Vagina (tissue), 2 donors: ENCODE results near the gene TMEM89. TPM values are rescaled to one million over a fixed set of nuclear protein-coding genes. Genes with fewer than 3 reads are reported as not detected.

Experiments used
- DNase-seq, 2 donors: peaks; one replicate each; pipeline ENCODE4 v3.0.0-alpha.2; 2017; ENCODE audit errors: extremely low spot score in 2 of 2
- H3K27ac ChIP-seq: fragments of 200-600 bp; sonication (generic); one replicate; pipeline ENCODE4 v1.5.1; 2019
- H3K27me3 ChIP-seq: fragments of 200-600 bp; sonication (generic); one replicate; pipeline ENCODE4 v1.5.1; 2019
- H3K36me3 ChIP-seq, 2 donors: fragments of 200-600 bp; sonication (generic); one replicate each; pipeline ENCODE4 v1.5.1; 2017 to 2019
- H3K4me1 ChIP-seq: fragments of 200-600 bp; sonication (generic); one replicate; pipeline ENCODE4 v1.5.1; 2019
- H3K4me3 ChIP-seq, 2 donors: fragments of 200-600 bp; sonication (generic); 1 replicate in 1 of 2; 2 replicates in 1 of 2; pipeline ENCODE4 v1.5.1; 2016 to 2019
- H3K9me3 ChIP-seq: fragments of 200-600 bp; sonication (generic); one replicate; pipeline ENCODE4 v1.5.1; 2019
- CTCF ChIP-seq, 3 experiments: fragments of 450-650 bp in 2 of 3; fragments of 200-600 bp in 1 of 3; sonication (generic) in 1 of 3; IDR thresholded peaks; one replicate each; pipeline ENCODE4 v1.5.1; 2017 to 2019; ENCODE audit warnings: antibody characterized with exemption in 3 of 3, mild to moderate bottlenecking in 2 of 3, moderate library complexity in 2 of 3
- POLR2A ChIP-seq, 2 donors: fragments of 450-650 bp; IDR thresholded peaks; one replicate each; pipeline ENCODE4 v1.6.1; 2017; ENCODE audit warnings: antibody characterized with exemption in 2 of 2, mild to moderate bottlenecking in 2 of 2, moderate library complexity in 2 of 2
- POLR2AphosphoS5 ChIP-seq, 2 donors: sonication (generic); formaldehyde crosslinking; IDR thresholded peaks; one replicate each; pipeline ENCODE4 v1.9.0; 2017; ENCODE audit warnings: antibody characterized with exemption in 2 of 2, mild to moderate bottlenecking in 2 of 2, low read depth in 1 of 2; ENCODE audit not compliant: insufficient read depth in 1 of 2
- intact Hi-C: fragments of 100-400 bp; cut with DNase I; formaldehyde crosslinking; loops from one replicate; pipeline ENCODE4 v1.15.1; 2023
- total RNA-seq: library from RNA; depleted of rRNA; stranded (reverse); fragments of >200 nt; gene quantifications from one replicate; pipeline ENCODE4 v1.2.3, GENCODE V29; 2016

TMEM89 gene
- total RNA-seq, 1 donor from 2014 or later, result not detected

- TF ChIP-seq POLR2AphosphoS5 (IDR thresholded peaks at IDR 0.05; ENCODE audit: insufficient read depth in 1 of 2, low read depth in 1 of 2), result no peak
- TF ChIP-seq POLR2A (IDR thresholded peaks at IDR 0.05), result no peak
- no peak for TF ChIP-seq CTCF (IDR thresholded peaks at IDR 0.05)
- H3K36me3 ChIP-seq, result peaks cover 0 to 25% of the 10 kb centered on the region in 2 donors
Measured at GRCh38 chr3:48585411-48585810, 36.2 kb downstream of the TMEM89 start.

GRCh38 chr3:48584836-48585235, 36.7 kb downstream of the TMEM89 start:
- H3K27me3 ChIP-seq, result no peaks in the 10 kb centered on the region
- intact Hi-C loops, result no loop called here
- H3K4me3 ChIP-seq, result no peak overlapping the region
- H3K27ac ChIP-seq, result no peak overlapping the region
- H3K9me3 ChIP-seq, result no peaks in the 10 kb centered on the region
- peaks cover 0 to 25% of the 10 kb centered on the region in 2 donors for H3K36me3 ChIP-seq
- TF ChIP-seq POLR2A (IDR thresholded peaks at IDR 0.05) (no peak), POLR2AphosphoS5 (IDR thresholded peaks at IDR 0.05; ENCODE audit: insufficient read depth in 1 of 2, low read depth in 1 of 2) (no peak), CTCF (IDR thresholded peaks at IDR 0.05) (no peak)
- DNase-seq, result no peak
- H3K4me1 ChIP-seq, result no peaks in the 10 kb centered on the region

More at GRCh38 chr3:48585411-48585810, 36.2 kb downstream of the TMEM89 start:
- H3K27ac ChIP-seq, result no peak overlapping the region
- no peaks in the 10 kb centered on the region for H3K9me3 ChIP-seq
- DNase-seq, result no peak
- intact Hi-C loops, result no loop called here
- no peaks in the 10 kb centered on the region for H3K27me3 ChIP-seq
- no peak overlapping the region for H3K4me3 ChIP-seq
- H3K4me1 ChIP-seq, result no peaks in the 10 kb centered on the region

- H3K27me3 ChIP-seq, result no peaks in the 10 kb centered on the region
- no peak for TF ChIP-seq POLR2A (IDR thresholded peaks at IDR 0.05)
- no peak for TF ChIP-seq POLR2AphosphoS5 (IDR thresholded peaks at IDR 0.05; ENCODE audit: insufficient read depth in 1 of 2, low read depth in 1 of 2)
- TF ChIP-seq CTCF (IDR thresholded peaks at IDR 0.05), result no peak
- H3K9me3 ChIP-seq, result no peaks in the 10 kb centered on the region
- no peak overlapping the region for H3K4me3 ChIP-seq
- intact Hi-C loops, result no loop called here
- DNase-seq, result no peak
- no peaks in the 10 kb centered on the region for H3K4me1 ChIP-seq
- H3K27ac ChIP-seq, result no peak overlapping the region
- H3K36me3 ChIP-seq, result peaks cover 0 to 28% of the 10 kb centered on the region in 2 donors
Measured at GRCh38 chr3:48581621-48582481, 39.7 kb downstream of the TMEM89 start.

- TF ChIP-seq POLR2A (IDR thresholded peaks at IDR 0.05), result no peak
- TF ChIP-seq CTCF (IDR thresholded peaks at IDR 0.05), result no peak
- no peak for TF ChIP-seq POLR2AphosphoS5 (IDR thresholded peaks at IDR 0.05; ENCODE audit: insufficient read depth in 1 of 2, low read depth in 1 of 2)
- no peak for DNase-seq
- no peaks in the 10 kb centered on the region for H3K4me1 ChIP-seq
- H3K4me3 ChIP-seq, result no peak overlapping the region
- no peaks in the 10 kb centered on the region for H3K9me3 ChIP-seq
- H3K36me3 ChIP-seq, result peaks cover 0 to 6% of the 10 kb centered on the region in 2 donors
- H3K27me3 ChIP-seq, result no peaks in the 10 kb centered on the region
- no peak overlapping the region for H3K27ac ChIP-seq
- intact Hi-C loops, result no loop called here
Measured at GRCh38 chr3:48576647-48577046, 44.9 kb downstream of the TMEM89 start.

GRCh38 chr3:48575366-48575765, 46.2 kb downstream of the TMEM89 start:
- TF ChIP-seq POLR2AphosphoS5 (IDR thresholded peaks at IDR 0.05; ENCODE audit: insufficient read depth in 1 of 2, low read depth in 1 of 2) (no peak), POLR2A (IDR thresholded peaks at IDR 0.05) (no peak), CTCF (IDR thresholded peaks at IDR 0.05) (no peak)
- H3K36me3 ChIP-seq, result peaks cover 0 to 8% of the 10 kb centered on the region in 2 donors
- no peak overlapping the region for H3K27ac ChIP-seq
- no peaks in the 10 kb centered on the region for H3K27me3 ChIP-seq
- no peak overlapping the region for H3K4me3 ChIP-seq
- H3K4me1 ChIP-seq, result no peaks in the 10 kb centered on the region
- intact Hi-C loops, result no loop called here
- no peak for DNase-seq
- no peaks in the 10 kb centered on the region for H3K9me3 ChIP-seq
